HCT116 (cell line): Measurements from ENCODE around the gene ENPP6. TPM values are rescaled to one million over a fixed set of nuclear protein-coding genes. Genes with fewer than 3 reads are reported as not detected.

Source experiments
- ATAC-seq: fragments of 200-7000 bp; cut with Tn5 transposase; 2 replicates; pipeline ENCODE4 v1.9.1; 2020; ENCODE audit warnings: mild to moderate bottlenecking, moderate library complexity
- BruUV-seq: library from RNA; stranded (reverse); fragments of 400-500 nt; replicated peaks from 2 replicates; lab custom pipeline; 2021; lab: Mats Ljungman, UMichigan
- CTCF ChIA-PET: fragments of 300-600 bp; sonication (Branson Sonifier 250); formaldehyde crosslinking; loops from one replicate; lab custom pipeline; 2021; ENCODE audit warnings: antibody characterized with exemption; lab: Charles Lee
- POLR2A ChIA-PET: fragments of 300-600, 350-600 bp; sonication (Branson Sonifier 250); formaldehyde crosslinking; loops from one replicate; lab custom pipeline; 2021; ENCODE audit warnings: antibody characterized with exemption; lab: Charles Lee
- RAD21 ChIA-PET, 2 experiments: fragments of 300-600 bp; sonication (Branson Sonifier 250); formaldehyde crosslinking; loops; one replicate each; lab custom pipeline; 2023; ENCODE audit warnings: low total read pairs in 2 of 2; ENCODE audit not compliant: uncharacterized antibody in 2 of 2, unreplicated experiment in 2 of 2, low non-redundant PET in 1 of 2; lab: Charles Lee
- DNase-seq: peaks from one replicate; pipeline ENCODE4 v3.0.0-alpha.2; 2010; ENCODE audit warnings: low read depth, low spot score
- H2AFZ ChIP-seq: fragments of 200-600 bp; shearing (Covaris generic), sonication (generic); 2 replicates; pipeline ENCODE4 v1.6.1; 2017; ENCODE audit warnings: low read depth, mixed run types, mixed read lengths, antibody characterized with exemption, low read length; ENCODE audit not compliant: poor library complexity, severe bottlenecking
- H3K27ac ChIP-seq: 2 replicates; pipeline ENCODE4 v1.5.1; 2012; ENCODE audit warnings: low read depth, low read length
- H3K27me3 ChIP-seq: fragments of 200-600 bp; sonication (generic); 2 replicates; pipeline ENCODE4 v1.6.1; 2016; ENCODE audit warnings: mixed run types, low read length, mixed read lengths; ENCODE audit not compliant: insufficient read depth
- H3K36me3 ChIP-seq, 2 experiments: fragments of 200-500 bp in 1 of 2; fragments of 200-600 bp in 1 of 2; sonication (Bioruptor generic) in 1 of 2; sonication (generic) in 1 of 2; 2 replicates each; pipeline versions ENCODE4 v1.5.1 to v1.6.1; 2014 to 2016; ENCODE audit warnings: low read length in 2 of 2, inconsistent platforms in 1 of 2, mixed read lengths in 1 of 2, mixed run types in 1 of 2; ENCODE audit not compliant: insufficient read depth in 2 of 2, control insufficient read depth in 1 of 2
- H3K4me1 ChIP-seq, 2 experiments: fragments of 200-600 bp in 1 of 2; sonication (generic) in 1 of 2; 2 replicates each; pipeline versions ENCODE4 v1.5.1 to v1.6.1; 2012 to 2017; ENCODE audit warnings: low read length in 2 of 2, inconsistent platforms in 1 of 2, mild to moderate bottlenecking in 1 of 2, mixed read lengths in 1 of 2, mixed run types in 1 of 2, moderate library complexity in 1 of 2; ENCODE audit not compliant: insufficient read depth in 2 of 2, control insufficient read depth in 1 of 2
- H3K4me2 ChIP-seq: fragments of 200-600 bp; sonication (generic); 2 replicates; pipeline ENCODE4 v1.6.1; 2017; ENCODE audit warnings: mixed run types, low read length, mixed read lengths
- H3K4me3 ChIP-seq, 2 experiments: fragments of 200-600 bp in 1 of 2; sonication (generic) in 1 of 2; replicated peaks in 1 of 2; 2 replicates each; pipeline ENCODE4 v1.5.1; 2011 to 2016; ENCODE audit warnings: low read length in 2 of 2, control low read depth in 1 of 2, low read depth in 1 of 2, mild to moderate bottlenecking in 1 of 2, mixed read lengths in 1 of 2, mixed run types in 1 of 2
- H3K79me2 ChIP-seq: fragments of 200-600 bp; sonication (generic); 2 replicates; pipeline ENCODE4 v1.6.1; 2017; ENCODE audit warnings: mild to moderate bottlenecking, mixed run types, low read length, moderate library complexity, mixed read lengths; ENCODE audit not compliant: insufficient read depth
- H3K9ac ChIP-seq: fragments of 200-600 bp; sonication (generic); 2 replicates; pipeline ENCODE4 v1.6.1; 2016; ENCODE audit warnings: low read length, mixed read lengths
- H3K9me2 ChIP-seq: fragments of 200-600 bp; sonication (generic), shearing (Covaris generic); 2 replicates; pipeline ENCODE4 v1.6.1; 2017; ENCODE audit warnings: mixed run types, mild to moderate bottlenecking, moderate library complexity; ENCODE audit not compliant: insufficient read depth
- H3K9me3 ChIP-seq, 2 experiments: fragments of 200-500 bp in 1 of 2; fragments of 200-600 bp in 1 of 2; sonication (Bioruptor generic) in 1 of 2; sonication (generic) in 1 of 2; 2 replicates each; pipeline ENCODE4 v1.6.1; 2014 to 2017; ENCODE audit warnings: low read length in 2 of 2, mixed read lengths in 2 of 2, inconsistent platforms in 1 of 2, low read depth in 1 of 2, mild to moderate bottlenecking in 1 of 2, mixed run types in 1 of 2, moderate library complexity in 1 of 2; ENCODE audit not compliant: control insufficient read depth in 1 of 2, insufficient read depth in 1 of 2
- H4K20me1 ChIP-seq: fragments of 200-600 bp; sonication (generic), shearing (Covaris generic); 2 replicates; pipeline ENCODE4 v1.6.1; 2017; ENCODE audit warnings: mixed run types, mild to moderate bottlenecking, moderate library complexity; ENCODE audit not compliant: insufficient read depth
- CBX3 ChIP-seq: IDR thresholded peaks from 2 replicates; pipeline ENCODE4 v1.6.1; 2012; ENCODE audit warnings: low read depth
- ELF1 ChIP-seq: IDR thresholded peaks from 2 replicates; pipeline ENCODE4 v1.6.1; 2012; ENCODE audit warnings: low read depth, borderline replicate concordance
- EZH2 ChIP-seq: fragments of 200-600 bp; sonication (generic); IDR thresholded peaks from 2 replicates; pipeline ENCODE4 v1.6.1; 2017; ENCODE audit warnings: antibody characterized with exemption, mixed run types
- EZH2phosphoT487 ChIP-seq: fragments of 200-600 bp; IDR thresholded peaks from 2 replicates; pipeline ENCODE4 v1.6.1; 2018; ENCODE audit warnings: antibody characterized with exemption, borderline replicate concordance
- MAX ChIP-seq: IDR thresholded peaks from 2 replicates; pipeline ENCODE4 v1.6.1; 2012
- POLR2A ChIP-seq: IDR thresholded peaks from 2 replicates; pipeline ENCODE4 v1.7.0; 2011; ENCODE audit warnings: borderline replicate concordance; ENCODE audit not compliant: insufficient read depth, insufficient read length; ENCODE audit errors: extremely low read depth
- POLR2AphosphoS5 ChIP-seq: IDR thresholded peaks from 2 replicates; pipeline ENCODE4 v1.6.1; 2011; ENCODE audit warnings: mild to moderate bottlenecking, low read depth, low read length, moderate library complexity
- REST ChIP-seq: IDR thresholded peaks from 2 replicates; pipeline ENCODE4 v1.6.1; 2012; ENCODE audit warnings: low read depth
- SP1 ChIP-seq: IDR thresholded peaks from 2 replicates; pipeline ENCODE4 v1.6.1; 2012; ENCODE audit warnings: low read depth
- TCF7L2 ChIP-seq: IDR thresholded peaks from 2 replicates; pipeline ENCODE4 v1.7.0; 2011; ENCODE audit warnings: borderline replicate concordance, inconsistent platforms; ENCODE audit not compliant: insufficient read depth, insufficient read length; ENCODE audit errors: extremely low read depth
- YY1 ChIP-seq: IDR thresholded peaks from 2 replicates; pipeline ENCODE4 v1.6.1; 2011; ENCODE audit warnings: low read length, low read depth, moderate library complexity, mild to moderate bottlenecking; ENCODE audit not compliant: insufficient replicate concordance; ENCODE audit errors: extremely low read depth
- ZNF274 ChIP-seq: fragments of 200-500 bp; sonication (Bioruptor generic); IDR thresholded peaks from 2 replicates; pipeline ENCODE4 v1.6.1; 2014; ENCODE audit warnings: mild to moderate bottlenecking, low read depth, low read length, inconsistent platforms
- intact Hi-C: fragments of 100-400 bp; cut with micrococcal nuclease; formaldehyde crosslinking; loops from 2 replicates; pipeline ENCODE4 v1.10.0; 2022
- total RNA-seq: library from RNA; stranded (reverse); gene quantifications from one replicate; pipeline ENCODE4 v1.2.1, GENCODE V29; 2021; ENCODE audit not compliant: unreplicated experiment
- TF ChIP-seq, protein P1 (sequence below), 3 experiments: fragments of 200-600 bp in 1 of 3; sonication (generic) in 1 of 3; IDR thresholded peaks in 2 of 3; conservative IDR thresholded peaks in 1 of 3; 2 replicates each; pipeline ENCODE4 v1.5.1; 2012 to 2017; ENCODE audit warnings: low read depth in 2 of 3, low read length in 2 of 3, antibody characterized with exemption in 1 of 3, borderline replicate concordance in 1 of 3, control low read depth in 1 of 3, mild to moderate bottlenecking in 1 of 3, mixed read lengths in 1 of 3, mixed run types in 1 of 3, moderate library complexity in 1 of 3; ENCODE audit not compliant: insufficient read depth in 1 of 3
- TF ChIP-seq, protein P2 (sequence below): IDR thresholded peaks from 2 replicates; pipeline ENCODE4 v1.6.1; 2012

ENPP6 gene
- total RNA-seq, 1 experiment from 2014 or later: not detected

GRCh38 chr4:184122631-184123408 is 94.9 kb downstream of the ENPP6 start:
- ChIA-PET CTCF (no interaction called here), RAD21 (no interaction called here), POLR2A (no interaction called here)
- Histone ChIP-seq H3K9ac (no peak overlapping the region), H3K79me2 (no peaks in the 10 kb centered on the region), H3K27ac (no peak overlapping the region), H3K4me3 (no peak overlapping the region), H3K9me3 (no peaks in the 10 kb centered on the region), H4K20me1 (no peaks in the 10 kb centered on the region), H3K4me1 (no peaks in the 10 kb centered on the region), H3K36me3 (no peaks in the 10 kb centered on the region), H3K4me2 (no peak overlapping the region), H2AFZ (no peak overlapping the region), H3K9me2 (no peaks in the 10 kb centered on the region), H3K27me3 (no peaks in the 10 kb centered on the region)
- BruUV-seq: no TSS peak
- DNase-seq: no peak
- TF ChIP-seq SP1: no peak
- no peak for TF ChIP-seq CBX3
- TF ChIP-seq REST: no peak
- TF ChIP-seq, protein P1, sequence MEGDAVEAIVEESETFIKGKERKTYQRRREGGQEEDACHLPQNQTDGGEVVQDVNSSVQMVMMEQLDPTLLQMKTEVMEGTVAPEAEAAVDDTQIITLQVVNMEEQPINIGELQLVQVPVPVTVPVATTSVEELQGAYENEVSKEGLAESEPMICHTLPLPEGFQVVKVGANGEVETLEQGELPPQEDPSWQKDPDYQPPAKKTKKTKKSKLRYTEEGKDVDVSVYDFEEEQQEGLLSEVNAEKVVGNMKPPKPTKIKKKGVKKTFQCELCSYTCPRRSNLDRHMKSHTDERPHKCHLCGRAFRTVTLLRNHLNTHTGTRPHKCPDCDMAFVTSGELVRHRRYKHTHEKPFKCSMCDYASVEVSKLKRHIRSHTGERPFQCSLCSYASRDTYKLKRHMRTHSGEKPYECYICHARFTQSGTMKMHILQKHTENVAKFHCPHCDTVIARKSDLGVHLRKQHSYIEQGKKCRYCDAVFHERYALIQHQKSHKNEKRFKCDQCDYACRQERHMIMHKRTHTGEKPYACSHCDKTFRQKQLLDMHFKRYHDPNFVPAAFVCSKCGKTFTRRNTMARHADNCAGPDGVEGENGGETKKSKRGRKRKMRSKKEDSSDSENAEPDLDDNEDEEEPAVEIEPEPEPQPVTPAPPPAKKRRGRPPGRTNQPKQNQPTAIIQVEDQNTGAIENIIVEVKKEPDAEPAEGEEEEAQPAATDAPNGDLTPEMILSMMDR (IDR thresholded peaks at IDR 0.05 in 2 of 3, conservative IDR thresholded peaks at IDR 0.05 in 1 of 3; ENCODE audit: borderline replicate concordance in 1 of 3, insufficient read depth in 1 of 3, low read depth in 2 of 3, low read length in 2 of 3): no peak
- no peak for TF ChIP-seq EZH2phosphoT487
- TF ChIP-seq TCF7L2: no peak
- no peak for TF ChIP-seq MAX
- no peak for TF ChIP-seq POLR2A
- TF ChIP-seq ELF1: no peak
- no peak for TF ChIP-seq ZNF274
- TF ChIP-seq, protein P2, sequence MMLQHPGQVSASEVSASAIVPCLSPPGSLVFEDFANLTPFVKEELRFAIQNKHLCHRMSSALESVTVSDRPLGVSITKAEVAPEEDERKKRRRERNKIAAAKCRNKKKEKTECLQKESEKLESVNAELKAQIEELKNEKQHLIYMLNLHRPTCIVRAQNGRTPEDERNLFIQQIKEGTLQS: no peak
- no peak for TF ChIP-seq POLR2AphosphoS5
- no peak for TF ChIP-seq YY1
- no peak for TF ChIP-seq EZH2
- ATAC-seq: no peak
- intact Hi-C loops: no loop called here
